DND-41 (cell line): ENCODE results near the gene SLC30A4.

ENCODE experiments used
- EZH2 ChIP-seq: IDR thresholded peaks from 3 replicates; pipeline ENCODE4 v1.6.1; 2012; ENCODE audit warnings: borderline replicate concordance, low read depth, mild to moderate bottlenecking, moderate library complexity, low read length, inconsistent platforms; ENCODE audit not compliant: severe bottlenecking
- TF ChIP-seq, protein P1 (sequence below): IDR thresholded peaks from 2 replicates; pipeline ENCODE4 v1.5.1; 2012; ENCODE audit warnings: borderline replicate concordance, low read length, moderate library complexity, mild to moderate bottlenecking; ENCODE audit not compliant: poor library complexity, severe bottlenecking; ENCODE audit errors: extremely low read depth

- TF ChIP-seq, protein P1, sequence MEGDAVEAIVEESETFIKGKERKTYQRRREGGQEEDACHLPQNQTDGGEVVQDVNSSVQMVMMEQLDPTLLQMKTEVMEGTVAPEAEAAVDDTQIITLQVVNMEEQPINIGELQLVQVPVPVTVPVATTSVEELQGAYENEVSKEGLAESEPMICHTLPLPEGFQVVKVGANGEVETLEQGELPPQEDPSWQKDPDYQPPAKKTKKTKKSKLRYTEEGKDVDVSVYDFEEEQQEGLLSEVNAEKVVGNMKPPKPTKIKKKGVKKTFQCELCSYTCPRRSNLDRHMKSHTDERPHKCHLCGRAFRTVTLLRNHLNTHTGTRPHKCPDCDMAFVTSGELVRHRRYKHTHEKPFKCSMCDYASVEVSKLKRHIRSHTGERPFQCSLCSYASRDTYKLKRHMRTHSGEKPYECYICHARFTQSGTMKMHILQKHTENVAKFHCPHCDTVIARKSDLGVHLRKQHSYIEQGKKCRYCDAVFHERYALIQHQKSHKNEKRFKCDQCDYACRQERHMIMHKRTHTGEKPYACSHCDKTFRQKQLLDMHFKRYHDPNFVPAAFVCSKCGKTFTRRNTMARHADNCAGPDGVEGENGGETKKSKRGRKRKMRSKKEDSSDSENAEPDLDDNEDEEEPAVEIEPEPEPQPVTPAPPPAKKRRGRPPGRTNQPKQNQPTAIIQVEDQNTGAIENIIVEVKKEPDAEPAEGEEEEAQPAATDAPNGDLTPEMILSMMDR = no peak
- TF ChIP-seq EZH2 = no peak
Measured at GRCh38 chr15:45469027-45469426, 53.5 kb downstream of the SLC30A4 start.
